ENCODE results near the gene GRWD1. TPM values are rescaled to one million over a fixed set of nuclear protein-coding genes. Genes with fewer than 3 reads are reported as not detected.

The GRWD1 gene
- total RNA-seq, 1 donor from 2014 or later: 25.0 TPM

GRCh38 chr19:48474084-48474592 lies 28.4 kb downstream of the GRWD1 start:
- Mint-ChIP-seq H3K4me1 (ENCODE audit: low read depth, unreplicated experiment) (peaks cover 3% of the 10 kb centered on the region), H3K27ac (ENCODE audit: unreplicated experiment) (no peak overlapping the region), H3K27me3 (ENCODE audit: unreplicated experiment) (peaks cover 6% of the 10 kb centered on the region), H3K36me3 (ENCODE audit: unreplicated experiment) (peaks cover under 1% of the 10 kb centered on the region), H3K9me3 (ENCODE audit: unreplicated experiment) (peaks cover 6% of the 10 kb centered on the region), H3K4me3 (ENCODE audit: unreplicated experiment) (peak overlapping the region; percentile 26)
- DNase-seq: no peak
- no peak for TF ChIP-seq CTCF (IDR thresholded peaks at IDR 0.05; ENCODE audit: partially characterized antibody, unreplicated experiment)

- peaks cover 13% of the 10 kb centered on the region for H3K9me3 Mint-ChIP-seq (ENCODE audit: unreplicated experiment)
- DNase-seq: no peak
- H3K4me1 Mint-ChIP-seq (ENCODE audit: low read depth, unreplicated experiment): peaks cover 8% of the 10 kb centered on the region
- H3K4me3 Mint-ChIP-seq (ENCODE audit: unreplicated experiment): no peak overlapping the region
- H3K27ac Mint-ChIP-seq (ENCODE audit: unreplicated experiment): no peak overlapping the region
- TF ChIP-seq CTCF (IDR thresholded peaks at IDR 0.05; ENCODE audit: partially characterized antibody, unreplicated experiment): no peak
- H3K27me3 Mint-ChIP-seq (ENCODE audit: unreplicated experiment): peaks cover 13% of the 10 kb centered on the region
- H3K36me3 Mint-ChIP-seq (ENCODE audit: unreplicated experiment): peaks cover 5% of the 10 kb centered on the region
Observed at GRCh38 chr19:48475369-48476068, 29.7 kb downstream of the GRWD1 start.

DNA sequence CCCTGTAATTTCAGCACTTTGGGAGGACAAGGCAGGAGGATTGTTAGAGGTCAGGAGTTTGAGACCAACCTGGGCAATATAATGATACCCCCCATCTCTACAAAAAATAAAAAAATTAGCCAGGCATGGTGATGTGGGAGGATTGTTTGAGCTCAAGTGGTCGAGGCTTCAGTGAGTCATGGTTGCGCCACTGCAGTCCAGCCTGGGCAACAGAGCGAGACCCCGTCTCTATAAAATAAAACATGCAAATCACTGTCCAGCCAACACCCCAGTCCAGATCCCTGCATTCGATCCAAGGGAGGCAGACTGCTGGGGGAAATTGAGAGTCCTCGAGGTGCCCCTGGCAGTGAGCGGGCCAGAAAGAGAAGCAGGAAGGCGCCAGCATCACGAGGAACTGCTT lies 30.4 kb downstream of the GRWD1 start:
- no peak for DNase-seq
- Mint-ChIP-seq H3K27me3 (ENCODE audit: unreplicated experiment) (peaks cover 19% of the 10 kb centered on the region), H3K36me3 (ENCODE audit: unreplicated experiment) (peaks cover 5% of the 10 kb centered on the region), H3K4me3 (ENCODE audit: unreplicated experiment) (no peak overlapping the region), H3K4me1 (ENCODE audit: low read depth, unreplicated experiment) (peaks cover 11% of the 10 kb centered on the region), H3K27ac (ENCODE audit: unreplicated experiment) (no peak overlapping the region), H3K9me3 (ENCODE audit: unreplicated experiment) (peaks cover 16% of the 10 kb centered on the region)
- no peak for TF ChIP-seq CTCF (IDR thresholded peaks at IDR 0.05; ENCODE audit: partially characterized antibody, unreplicated experiment)

DNA sequence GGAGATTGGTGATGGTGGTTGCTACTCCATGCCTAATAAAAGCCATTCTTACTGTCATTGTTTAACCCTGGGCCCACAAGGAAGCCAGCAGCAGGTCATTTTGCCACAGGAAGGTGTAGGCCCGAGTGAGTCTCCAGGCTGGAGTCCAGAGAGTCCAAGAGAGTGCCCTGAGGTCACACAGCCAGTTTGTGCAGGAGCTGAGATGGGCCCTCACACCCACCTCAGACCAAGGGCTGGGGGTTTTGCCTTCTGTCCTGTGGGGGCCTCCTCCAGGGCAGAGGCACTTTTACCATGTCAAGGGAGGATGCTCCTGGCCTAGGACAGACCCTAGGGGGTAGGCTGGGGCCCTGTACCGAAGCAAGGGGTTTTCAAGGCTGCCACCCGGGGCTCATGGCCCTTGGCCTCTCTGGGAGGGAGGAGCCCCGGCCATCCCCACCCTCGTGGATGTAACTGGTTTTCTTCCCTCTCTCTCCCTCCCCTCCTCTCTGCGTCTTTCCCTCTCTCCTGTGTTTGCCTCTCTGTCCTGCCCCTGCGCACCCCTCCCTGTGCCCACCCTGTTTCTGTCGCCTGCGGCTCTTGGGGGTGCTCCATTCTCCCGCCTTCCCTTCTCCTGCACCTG lies 31.4 kb downstream of the GRWD1 start:
- peaks cover 5% of the 10 kb centered on the region for H3K36me3 Mint-ChIP-seq (ENCODE audit: unreplicated experiment)
- peaks cover 22% of the 10 kb centered on the region for H3K27me3 Mint-ChIP-seq (ENCODE audit: unreplicated experiment)

More for the DNA sequence above, 31.4 kb downstream of the GRWD1 start:
- peaks cover 15% of the 10 kb centered on the region for H3K4me1 Mint-ChIP-seq (ENCODE audit: low read depth, unreplicated experiment)
- no peak overlapping the region for H3K4me3 Mint-ChIP-seq (ENCODE audit: unreplicated experiment)
- no peak overlapping the region for H3K27ac Mint-ChIP-seq (ENCODE audit: unreplicated experiment)
- DNase-seq: no peak
- peaks cover 23% of the 10 kb centered on the region for H3K9me3 Mint-ChIP-seq (ENCODE audit: unreplicated experiment)
- no peak for TF ChIP-seq CTCF (IDR thresholded peaks at IDR 0.05; ENCODE audit: partially characterized antibody, unreplicated experiment)

Measured in glutamatergic neuron (in vitro differentiated cells).